Heart right ventricle (tissue), 16 donors: ENCODE measurements around the gene RIN3. TPM values are rescaled to one million over a fixed set of nuclear protein-coding genes. Genes with fewer than 3 reads are reported as not detected.

ENCODE experiments used
- ATAC-seq, 8 donors: fragments of 200-7000 bp; cut with Tn5 transposase; one replicate each; pipeline ENCODE4 v1.9.1; 2020; ENCODE audit warnings: mild to moderate bottlenecking in 8 of 8, moderate library complexity in 8 of 8, moderate number of reproducible peaks in 1 of 8
- DNase-seq, 2 donors: peaks; one replicate each; pipeline ENCODE4 v3.0.0-alpha.2; 2020
- H3K27ac ChIP-seq, 10 donors: fragments of 200-600 bp; sonication (generic) in 2 of 10; one replicate each; pipeline versions ENCODE4 v1.5.0 to v1.8.0; 2020 to 2022; ENCODE audit warnings: mild to moderate bottlenecking in 3 of 10
- H3K27me3 ChIP-seq, 7 donors: fragments of 200-600 bp; one replicate each; pipeline ENCODE4 v1.8.0; 2021 to 2022; ENCODE audit warnings: mild to moderate bottlenecking in 2 of 7
- H3K36me3 ChIP-seq, 9 donors: fragments of 200-600 bp; sonication (generic) in 1 of 9; one replicate each; pipeline versions ENCODE4 v1.5.0 to v1.8.0; 2020 to 2022; ENCODE audit warnings: mild to moderate bottlenecking in 2 of 9
- H3K4me1 ChIP-seq, 9 donors: fragments of 200-600 bp; sonication (generic) in 1 of 9; one replicate each; pipeline versions ENCODE4 v1.5.0 to v1.8.0; 2020 to 2022; ENCODE audit warnings: mild to moderate bottlenecking in 4 of 9
- H3K4me3 ChIP-seq, 10 donors: fragments of 200-600 bp; sonication (generic) in 2 of 10; one replicate each; pipeline versions ENCODE4 v1.5.0 to v1.8.0; 2020 to 2022; ENCODE audit warnings: mild to moderate bottlenecking in 7 of 10, moderate library complexity in 2 of 10
- H3K9me3 ChIP-seq, 11 donors: fragments of 200-600 bp in 10 of 11; sonication (generic) in 2 of 11; one replicate each; pipeline versions ENCODE4 v1.5.0 to v1.8.0; 2013 to 2022; ENCODE audit warnings: mild to moderate bottlenecking in 2 of 11, control low read depth in 1 of 11, moderate library complexity in 1 of 11
- CTCF ChIP-seq, 9 donors: fragments of 200-600 bp; sonication (generic) in 2 of 9; IDR thresholded peaks; one replicate each; pipeline versions ENCODE4 v1.5.0 to v1.8.0; 2021 to 2022; ENCODE audit warnings: antibody characterized with exemption in 9 of 9, mild to moderate bottlenecking in 5 of 9, moderate library complexity in 1 of 9
- WGBS, 2 donors: extraction: QIAGEN DNeasy Blood & Tissue Kit; methylation state at CpG; one replicate each; pipeline ENCODE4 v1.1.7; 2013; ENCODE audit warnings: inconsistent platforms in 1 of 2; 5-methylcytosine and 5-hydroxymethylcytosine counted together
- intact Hi-C, 10 donors: fragments of 100-400 bp; cut with DNase I; formaldehyde crosslinking; loops; one replicate each; pipeline versions ENCODE4 v1.11.1 to v1.14.2; 2022
- polyA plus RNA-seq, 2 donors: library from polyadenylated mRNA; stranded (reverse); fragments of 200-250 nt; gene quantifications; one replicate each; pipeline ENCODE4 v1.2.3, GENCODE V29; 2013
- total RNA-seq, 10 donors: library from RNA; stranded (reverse); fragmentation: NEBNext Ultra II Directional in 3 of 10; extraction: Animal tissue kit (Norgen Biotek cat#: 25700) in 3 of 10; gene quantifications; one replicate each; pipeline versions ENCODE4 v1.2.1 to v1.2.4, GENCODE V29; 2021 to 2023
- donor health status: Arrhythmogenic right ventricular cardiomyopathy.
- donor health status: ischemic (EF 13 %, LVEDD 7.1; RV severe dilation, severe dysfunction).
- donor health status: healthy with polysubstance abuse.
- donor health status: DM: no; HTN: yes; CAD: no.
- donor health status: DM: no; HTN: no; CAD: no.
- donor health status: ischemic (EF 25% LVEDD 6.9; RV normal size, moderate dysfunction).
- donor health status: ischemic (EF 25% LVEDD 5.7; RV mildly dilated, moderate dysfunction).
- donor health status: healthy.
- donor health status: DM: yes; HTN: yes; CAD: no.
- donor health status: Ischemic cardiomyopathy.
- donor health status: ischemic (EF 35%, LVEDD 5.7; RV mildly dilated, moderate dysfunction).
- donor health status: nonischemic (EF 11% LVEDD 7.7; RV severe dilation, severe dysfunction).
- donor health status: DM: yes; HTN: yes; CAD: no.
- donor health status: PGD.
- donor health status: ischemic (EF 29% LVEDD 5.4; RV normal size, mild dysfunction).
- donor health status: nonischemic (EF 23%, LVEDD 6.1; RV moderate dilation, normal function).

Gene RIN3
- total and polyA plus RNA-seq, 12 donors, result 7.2 to 24.0 (median 12.2) TPM

GRCh38 chr14:92556255-92556741 lies 42.7 kb downstream of the RIN3 start:
- Histone ChIP-seq H3K36me3 (peaks cover 0 to 53% (median 8%) of the 10 kb centered on the region in 9 donors), H3K4me3 (no peak overlapping the region), H3K27ac (peak overlapping the region in 1 of 10 donors; percentile 20), H3K4me1 (peaks cover 0 to 44% (median 13%) of the 10 kb centered on the region in 9 donors), H3K27me3 (no peaks in the 10 kb centered on the region), H3K9me3 (no peaks in the 10 kb centered on the region)
- no peak for ATAC-seq
- intact Hi-C loops, result loop anchor here in 1 of 10 donors (10.0 kb wide), 1 partner anchor 91 kb away; no protein-coding TSS in a partner anchor
- whole genome bisulfite sequencing, 2 donors, result 87 to 90% methylated on average over 4 of the region's 4 CpGs
- TF ChIP-seq CTCF (IDR thresholded peaks at IDR 0.05), result no peak
- DNase-seq, result no peak

- Histone ChIP-seq H3K4me3 (no peak overlapping the region), H3K36me3 (peaks cover 0 to 55% (median 8%) of the 10 kb centered on the region in 9 donors), H3K27me3 (no peaks in the 10 kb centered on the region), H3K27ac (no peak overlapping the region), H3K9me3 (no peaks in the 10 kb centered on the region), H3K4me1 (peaks cover 0 to 40% (median 13%) of the 10 kb centered on the region in 9 donors)
- intact Hi-C loops, result loop anchor here in 1 of 10 donors (10.0 kb wide), 1 partner anchor 92 kb away; no protein-coding TSS in a partner anchor
- 94 to 96% methylated on average over 16 of the region's 16 CpGs for WGBS, 2 donors
- ATAC-seq (no peak), DNase-seq (no peak)
- TF ChIP-seq CTCF (IDR thresholded peaks at IDR 0.05), result no peak
Measured at GRCh38 chr14:92556863-92557543, 43.4 kb downstream of the RIN3 start.

DNA sequence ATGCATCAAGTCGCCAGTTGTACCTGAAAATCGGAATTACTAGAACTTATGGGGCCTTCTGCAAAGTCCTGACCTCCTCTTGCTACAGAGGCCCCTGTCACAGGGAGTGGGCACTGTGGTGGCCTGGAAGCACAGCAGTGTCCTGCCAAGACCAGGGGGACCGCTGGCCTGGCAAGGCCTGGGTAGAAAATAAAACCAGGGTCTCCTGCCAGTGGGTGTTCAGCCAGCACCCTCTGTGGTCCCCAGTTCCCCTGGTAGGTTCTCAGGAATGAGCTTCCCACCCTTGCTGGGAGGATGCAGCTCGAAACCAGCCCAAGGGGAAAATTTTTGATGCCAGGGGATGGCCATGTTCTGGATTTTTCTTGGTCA lies 43.9 kb downstream of the RIN3 start:
- intact Hi-C loops, result loop anchor here in 1 of 10 donors (10.0 kb wide), 1 partner anchor 93 kb away; no protein-coding TSS in a partner anchor
- Histone ChIP-seq H3K27me3 (no peaks in the 10 kb centered on the region), H3K27ac (no peak overlapping the region), H3K36me3 (peaks cover 0 to 60% (median 8%) of the 10 kb centered on the region in 9 donors), H3K4me1 (peaks cover 0 to 40% (median 13%) of the 10 kb centered on the region in 9 donors), H3K4me3 (no peak overlapping the region), H3K9me3 (no peaks in the 10 kb centered on the region)
- DNase-seq, result no peak
- ATAC-seq, result no peak
- 96 to 97% methylated on average over 4 of the region's 4 CpGs for WGBS, 2 donors
- TF ChIP-seq CTCF (IDR thresholded peaks at IDR 0.05), result no peak

GRCh38 chr14:92558319-92558718 lies 44.7 kb downstream of the RIN3 start:
- no peak overlapping the region for H3K27ac ChIP-seq
- intact Hi-C loops, result loop anchor here in 1 of 10 donors (10.0 kb wide), 1 partner anchor 94 kb away; no protein-coding TSS in a partner anchor
- peaks cover 0 to 62% (median 8%) of the 10 kb centered on the region in 9 donors for H3K36me3 ChIP-seq
- ATAC-seq (no peak), DNase-seq (no peak)
- H3K4me1 ChIP-seq, result peaks cover 0 to 40% (median 11%) of the 10 kb centered on the region in 9 donors
- whole genome bisulfite sequencing, 2 donors, result 80 to 85% methylated on average over 1 of the region's 1 CpG
- H3K9me3 ChIP-seq, result no peaks in the 10 kb centered on the region
- TF ChIP-seq CTCF (IDR thresholded peaks at IDR 0.05), result no peak
- no peaks in the 10 kb centered on the region for H3K27me3 ChIP-seq
- no peak overlapping the region for H3K4me3 ChIP-seq
